GM21515 (cell line): ENCODE results near the gene GABBR1.
A peak's percentile ranks its signal among the peaks of the same experiment; 100 is the strongest.

ENCODE experiments used
- ATAC-seq: cut with Tn5 transposase; IDR thresholded peaks from one replicate; pipeline ENCODE4 v1.9.1; 2021; ENCODE audit not compliant: unreplicated experiment

Gene GABBR1

GRCh38 chr6:29577544-29577943 is 55.4 kb downstream of the GABBR1 start:
- ATAC-seq = no peak

DNA sequence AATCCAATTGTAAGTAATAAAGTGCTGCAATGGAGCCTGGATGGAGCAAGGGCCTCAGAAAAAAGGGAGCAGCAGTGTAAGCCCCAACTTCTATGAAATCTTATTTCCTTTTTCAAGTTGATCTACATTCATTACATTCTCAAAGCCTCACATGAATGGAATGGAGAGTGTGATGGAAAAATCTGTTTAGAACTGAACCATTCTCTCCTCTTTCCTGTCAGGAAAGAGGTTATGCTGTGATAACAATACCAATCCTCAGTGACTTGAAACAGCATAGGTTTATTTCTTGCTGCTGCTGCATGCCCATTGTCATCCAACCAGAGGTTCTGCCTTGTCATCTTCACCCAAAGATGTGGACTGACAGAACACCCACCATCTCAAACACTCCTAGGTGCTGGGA is 56.9 kb downstream of the GABBR1 start:
- no peak for ATAC-seq

DNA sequence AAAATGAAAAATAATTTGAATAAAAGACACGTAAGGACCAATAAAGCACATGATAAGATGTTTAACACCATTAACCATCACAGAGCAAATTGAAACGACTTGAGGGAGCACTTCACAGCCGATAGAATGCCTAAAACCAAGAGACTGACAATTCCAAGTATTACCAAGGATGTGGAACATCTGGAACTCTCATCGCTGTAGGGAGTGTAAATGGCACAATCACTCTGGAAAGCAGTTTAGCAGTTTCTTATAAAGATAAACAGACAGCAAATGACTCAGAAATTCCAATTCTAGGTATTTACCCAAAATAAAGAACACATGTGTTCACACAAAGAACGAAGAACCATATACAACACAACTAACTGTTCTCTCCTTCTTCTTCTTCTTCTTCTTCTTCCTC is 65.0 kb downstream of the GABBR1 start:
- no peak for ATAC-seq

GRCh38 chr6:29567541-29567940 is 65.4 kb downstream of the GABBR1 start:
- ATAC-seq = no peak

DNA sequence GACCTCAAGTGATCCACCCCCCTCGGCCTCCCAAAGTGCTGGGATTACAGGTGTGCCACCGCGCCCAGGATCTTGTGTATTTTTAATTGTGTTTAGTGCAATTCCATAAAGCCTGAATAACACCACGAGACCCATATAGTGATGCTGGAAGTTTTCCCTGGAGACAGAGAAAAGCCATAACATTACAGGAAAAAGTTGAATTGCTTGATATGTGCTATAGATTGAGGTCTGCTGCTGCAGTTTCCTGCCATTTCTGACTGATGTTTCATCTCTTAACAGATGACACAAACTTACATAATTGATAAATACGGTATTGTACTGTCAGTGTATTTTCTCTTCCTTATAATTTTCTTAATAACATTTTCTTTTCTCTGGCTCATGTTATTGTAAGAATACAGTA is 66.1 kb downstream of the GABBR1 start:
- ATAC-seq = no peak

GRCh38 chr6:29564875-29565274 is 68.1 kb downstream of the GABBR1 start:
- no peak for ATAC-seq

DNA sequence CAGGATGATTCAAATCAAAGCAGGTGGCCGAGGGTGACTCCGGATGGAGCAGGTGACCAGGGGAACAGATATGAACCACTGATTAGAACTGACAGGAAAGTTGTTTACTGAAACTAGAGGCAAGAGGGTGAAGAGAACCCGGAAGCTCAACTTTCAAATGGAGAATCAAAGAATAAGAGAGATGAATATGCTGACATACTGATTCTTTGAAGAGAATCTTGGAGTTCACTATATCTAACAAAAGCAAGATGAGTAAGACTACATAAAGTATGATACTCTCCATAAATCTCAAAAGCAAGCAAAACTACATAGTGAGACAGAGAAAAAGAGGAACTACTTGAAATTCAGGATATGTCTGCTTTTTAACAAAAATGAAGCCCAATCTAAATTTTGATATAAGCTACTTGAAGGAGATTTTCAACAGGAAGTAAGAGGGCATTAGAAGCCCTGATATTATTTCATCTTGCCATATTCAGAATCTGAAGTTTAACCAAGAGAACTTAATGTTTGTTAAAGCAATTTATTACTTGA is 69.5 kb downstream of the GABBR1 start:
- no peak for ATAC-seq

- no peak for ATAC-seq
These were observed 71.3 kb downstream of the GABBR1 start for GRCh38 chr6:29561606-29562181.

- ATAC-seq = no peak
These were observed 71.9 kb downstream of the GABBR1 start for GRCh38 chr6:29561091-29561490.

DNA sequence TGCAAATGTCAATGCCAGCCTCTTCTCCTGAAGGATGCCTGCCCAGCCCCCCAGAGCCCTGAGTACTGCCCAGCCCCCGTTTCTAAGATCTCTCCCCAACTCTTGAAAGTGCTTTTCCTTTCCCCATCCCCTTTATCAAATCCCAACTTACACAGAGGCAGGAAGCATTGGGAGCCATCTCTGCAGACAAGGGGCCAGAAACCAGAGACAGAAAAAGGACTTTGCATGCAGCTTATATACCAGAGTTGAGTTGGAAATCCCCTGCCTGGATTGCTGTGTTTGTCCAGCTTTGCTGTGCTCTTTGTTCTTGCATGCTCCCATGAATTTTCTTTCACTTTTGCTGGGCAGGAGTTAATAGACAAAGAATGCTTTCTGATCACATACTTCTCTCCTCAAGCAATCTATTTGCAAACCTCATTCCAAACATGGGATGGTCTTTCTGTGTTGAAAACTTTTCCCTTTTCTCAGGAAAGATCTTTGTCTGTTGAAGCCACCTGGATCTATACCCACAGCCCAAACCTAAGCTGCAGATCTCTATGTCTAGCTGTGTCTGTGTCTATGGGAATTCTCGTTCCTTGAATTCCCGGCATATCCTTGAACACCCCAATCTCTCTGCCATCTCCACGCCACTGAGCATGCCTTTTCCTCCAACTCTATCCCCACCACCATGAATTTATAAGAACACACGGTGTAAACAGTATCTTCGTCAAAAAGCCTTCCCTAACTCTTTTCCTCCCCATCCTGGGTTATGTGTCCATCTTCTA is 73.3 kb downstream of the GABBR1 start, which contains the start of gene UBD:
Gene UBD, minus strand, starts transcription at position 209 of the 764 bp plus-strand sequence. Its CDS starts 31 bp downstream, at position 178.
- no peak for ATAC-seq

GRCh38 chr6:29558439-29559079 is 74.4 kb downstream of the GABBR1 start:
- no peak for ATAC-seq

GRCh38 chr6:29557320-29557719 is 75.7 kb downstream of the GABBR1 start:
- ATAC-seq = no peak

DNA sequence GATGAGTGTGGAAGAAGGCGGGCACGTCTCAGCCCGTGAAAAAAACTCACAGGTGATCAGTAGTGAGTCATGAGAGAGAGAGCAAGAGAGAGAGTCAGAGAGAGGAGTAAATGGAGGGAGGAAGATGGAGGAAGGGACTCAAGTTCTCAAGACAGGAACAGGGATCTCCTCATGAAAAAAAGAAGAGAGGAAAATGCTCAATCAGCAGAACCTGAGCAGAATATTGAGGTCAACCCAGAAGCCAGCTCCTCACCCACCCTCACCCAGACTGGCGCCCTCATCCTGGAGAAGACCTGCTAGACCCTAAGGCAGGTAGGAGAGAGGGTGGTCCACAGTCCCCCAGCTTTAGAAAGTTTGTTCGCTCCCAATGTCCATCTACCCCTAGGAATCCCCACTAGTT is 78.2 kb downstream of the GABBR1 start:
- ATAC-seq = no peak

DNA sequence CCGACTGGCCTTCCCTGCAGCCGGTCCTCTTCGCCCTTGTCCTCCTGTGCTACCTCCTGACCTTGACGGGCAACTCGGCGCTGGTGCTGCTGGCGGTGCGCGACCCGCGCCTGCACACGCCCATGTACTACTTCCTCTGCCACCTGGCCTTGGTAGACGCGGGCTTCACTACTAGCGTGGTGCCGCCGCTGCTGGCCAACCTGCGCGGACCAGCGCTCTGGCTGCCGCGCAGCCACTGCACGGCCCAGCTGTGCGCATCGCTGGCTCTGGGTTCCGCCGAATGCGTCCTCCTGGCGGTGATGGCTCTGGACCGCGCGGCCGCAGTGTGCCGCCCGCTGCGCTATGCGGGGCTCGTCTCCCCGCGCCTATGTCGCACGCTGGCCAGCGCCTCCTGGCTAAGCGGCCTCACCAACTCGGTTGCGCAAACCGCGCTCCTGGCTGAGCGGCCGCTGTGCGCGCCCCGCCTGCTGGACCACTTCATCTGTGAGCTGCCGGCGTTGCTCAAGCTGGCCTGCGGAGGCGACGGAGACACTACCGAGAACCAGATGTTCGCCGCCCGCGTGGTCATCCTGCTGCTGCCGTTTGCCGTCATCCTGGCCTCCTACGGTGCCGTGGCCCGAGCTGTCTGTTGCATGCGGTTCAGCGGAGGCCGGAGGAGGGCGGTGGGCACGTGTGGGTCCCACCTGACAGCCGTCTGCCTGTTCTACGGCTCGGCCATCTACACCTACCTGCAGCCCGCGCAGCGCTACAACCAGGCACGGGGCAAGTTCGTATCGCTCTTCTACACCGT is 79.5 kb downstream of the GABBR1 start:
- ATAC-seq = no peak

DNA sequence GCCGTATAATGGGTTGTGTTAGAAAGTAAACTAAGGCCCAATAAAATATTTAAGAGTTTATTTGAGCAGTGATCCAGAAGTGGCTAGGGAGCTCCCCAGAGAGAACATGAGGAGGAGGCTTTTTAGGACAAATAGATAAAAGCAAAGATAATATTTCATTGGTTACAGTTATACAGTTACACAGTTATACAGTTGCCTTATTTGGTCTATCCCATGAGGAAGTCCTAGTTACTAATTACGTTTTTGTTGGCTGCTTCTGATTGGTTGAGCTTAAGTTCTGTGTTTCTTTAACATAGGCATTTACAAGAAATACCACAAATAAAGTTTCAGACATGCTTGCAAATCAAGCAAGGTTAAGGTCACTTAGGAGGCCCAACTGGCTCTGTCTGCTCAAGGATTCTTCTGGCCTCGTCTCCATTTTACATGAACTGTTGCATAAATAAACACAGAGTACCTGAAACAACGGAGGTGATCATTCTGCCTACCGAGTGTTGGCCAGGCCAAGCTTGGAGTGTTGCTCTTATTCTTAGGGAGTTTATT is 80.4 kb downstream of the GABBR1 start:
- peak; percentile 90 for ATAC-seq

DNA sequence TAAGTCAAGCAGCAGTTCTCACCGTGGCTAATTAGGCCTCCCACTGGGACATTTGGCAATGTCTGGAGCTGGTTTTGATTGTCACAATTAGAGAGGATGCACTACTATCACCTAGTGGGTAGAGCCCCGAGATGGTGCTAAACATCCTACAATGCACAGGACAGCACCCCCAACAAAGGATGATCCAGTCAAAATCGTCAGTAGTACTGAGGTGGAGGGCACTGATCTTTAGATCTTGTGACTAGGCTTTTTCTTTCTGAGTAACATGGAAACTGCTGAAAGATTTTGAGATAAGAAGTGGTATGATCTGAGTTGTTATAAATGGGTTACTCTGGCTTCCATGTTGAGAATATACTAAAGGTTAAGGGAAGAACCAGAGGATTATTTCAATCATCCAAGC is 85.4 kb downstream of the GABBR1 start:
- ATAC-seq = no peak

DNA sequence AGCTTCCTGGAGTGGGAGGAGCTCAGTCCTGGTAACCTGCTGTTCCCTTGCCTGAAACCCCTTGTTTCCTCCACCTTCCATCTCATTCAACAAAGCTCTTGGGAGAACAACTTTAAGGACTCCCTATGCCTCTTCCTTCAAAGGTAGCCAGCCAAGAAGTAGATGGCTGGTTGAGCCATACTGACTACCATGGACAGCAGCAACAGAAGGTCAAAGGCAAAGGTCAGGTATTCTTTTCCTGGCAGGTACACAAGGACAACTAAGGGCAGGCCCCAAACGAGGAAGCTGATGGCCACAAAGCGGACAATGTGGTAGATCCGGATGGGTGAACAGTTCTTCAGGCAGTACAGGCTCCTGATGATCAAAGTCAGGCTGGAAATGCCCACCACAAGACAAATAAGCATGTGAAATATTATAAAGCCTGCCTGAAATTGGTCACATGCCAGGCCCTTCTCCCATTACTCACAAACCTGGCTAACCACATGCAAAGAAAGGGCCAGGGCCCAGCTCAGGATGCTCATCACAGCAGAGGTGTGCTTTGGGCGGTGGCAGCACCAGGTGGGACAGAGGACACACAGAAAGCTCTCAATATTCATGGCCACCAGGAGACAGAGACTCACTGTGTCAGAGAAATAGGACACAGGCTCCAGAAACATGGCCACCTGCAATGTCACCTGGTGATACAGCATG is 95.1 kb downstream of the GABBR1 start:
- no peak for ATAC-seq

GRCh38 chr6:29532320-29532951 is 100.5 kb downstream of the GABBR1 start:
- no peak for ATAC-seq

- ATAC-seq = no peak
These were observed 101.3 kb downstream of the GABBR1 start for GRCh38 chr6:29531668-29532067.
